GM21447 (cell line): ENCODE data around the gene ARHGAP45.
A peak's percentile ranks its signal among the peaks of the same experiment; 100 is the strongest.

Experiments used
- ATAC-seq: cut with Tn5 transposase; IDR thresholded peaks from one replicate; pipeline ENCODE4 v1.9.1; 2021; ENCODE audit not compliant: unreplicated experiment

Gene ARHGAP45

GRCh38 chr19:1102407-1103131, 35.6 kb downstream of the ARHGAP45 start:
- ATAC-seq: peak; percentile 24

DNA sequence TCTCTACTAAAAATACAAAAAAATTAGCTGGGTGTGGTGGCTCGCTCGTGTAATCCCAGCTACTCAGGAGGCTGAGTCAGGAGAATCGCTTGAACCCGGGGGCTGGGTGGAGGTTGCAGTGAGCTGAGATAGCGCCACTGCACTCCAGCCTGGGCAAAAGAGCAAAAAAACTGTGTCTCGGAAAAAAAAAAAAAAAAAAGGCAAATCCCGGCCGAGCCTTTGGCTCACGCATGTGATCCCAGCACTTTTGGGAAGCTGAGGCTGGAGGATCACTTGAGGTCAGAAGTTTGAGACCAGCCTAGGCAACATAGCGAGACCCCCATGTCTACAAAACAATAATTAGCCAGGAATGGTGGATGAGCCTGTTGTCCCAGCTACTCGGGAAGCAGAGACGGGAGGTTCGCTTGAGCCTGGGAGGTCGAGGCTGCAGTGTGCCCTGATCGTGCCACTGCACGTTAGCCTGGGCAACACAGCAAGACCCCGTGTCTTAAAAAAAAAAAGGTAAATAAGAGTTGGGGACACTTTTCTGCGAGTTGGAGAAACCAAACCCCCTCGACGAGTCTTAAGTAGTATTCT, 36.3 kb downstream of the ARHGAP45 start:
- ATAC-seq: no peak

DNA sequence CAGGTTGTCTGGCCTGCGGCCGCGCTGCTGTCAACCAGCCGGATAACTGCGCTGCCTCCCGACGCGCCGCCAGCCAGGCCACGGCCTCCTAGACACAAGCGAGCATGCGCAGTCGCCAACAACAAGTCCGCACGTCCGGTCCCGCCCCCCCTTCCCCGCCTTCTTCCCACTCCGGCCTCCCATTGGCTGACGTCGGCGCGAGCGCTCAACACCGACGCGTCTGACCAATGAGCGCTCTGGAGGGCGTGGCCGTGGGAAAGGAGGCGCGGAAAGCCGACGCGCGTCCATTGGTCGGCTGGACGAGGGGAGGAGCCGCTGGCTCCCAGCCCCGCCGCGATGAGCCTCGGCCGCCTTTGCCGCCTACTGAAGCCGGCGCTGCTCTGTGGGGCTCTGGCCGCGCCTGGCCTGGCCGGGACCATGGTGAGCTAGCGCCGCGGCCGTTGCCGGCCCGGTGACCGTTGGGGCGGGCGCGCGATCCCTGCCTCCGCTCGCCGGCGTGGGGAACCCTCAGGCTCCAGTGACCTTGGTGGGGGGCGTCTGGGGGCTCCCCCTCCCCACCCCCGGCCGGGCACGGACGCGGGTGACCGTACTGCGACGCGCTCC, 36.8 kb downstream of the ARHGAP45 start, which contains the start of gene GPX4:
TSS of gene GPX4 (plus strand) at position 287 of the 603 bp plus-strand sequence. CDS start at position 337, 50 bp downstream.
- peak; percentile 52 for ATAC-seq

- ATAC-seq: no peak
Observed at GRCh38 chr19:1104311-1105007, 37.5 kb downstream of the ARHGAP45 start.

GRCh38 chr19:1105008-1105872, 38.3 kb downstream of the ARHGAP45 start:
- no peak for ATAC-seq

DNA sequence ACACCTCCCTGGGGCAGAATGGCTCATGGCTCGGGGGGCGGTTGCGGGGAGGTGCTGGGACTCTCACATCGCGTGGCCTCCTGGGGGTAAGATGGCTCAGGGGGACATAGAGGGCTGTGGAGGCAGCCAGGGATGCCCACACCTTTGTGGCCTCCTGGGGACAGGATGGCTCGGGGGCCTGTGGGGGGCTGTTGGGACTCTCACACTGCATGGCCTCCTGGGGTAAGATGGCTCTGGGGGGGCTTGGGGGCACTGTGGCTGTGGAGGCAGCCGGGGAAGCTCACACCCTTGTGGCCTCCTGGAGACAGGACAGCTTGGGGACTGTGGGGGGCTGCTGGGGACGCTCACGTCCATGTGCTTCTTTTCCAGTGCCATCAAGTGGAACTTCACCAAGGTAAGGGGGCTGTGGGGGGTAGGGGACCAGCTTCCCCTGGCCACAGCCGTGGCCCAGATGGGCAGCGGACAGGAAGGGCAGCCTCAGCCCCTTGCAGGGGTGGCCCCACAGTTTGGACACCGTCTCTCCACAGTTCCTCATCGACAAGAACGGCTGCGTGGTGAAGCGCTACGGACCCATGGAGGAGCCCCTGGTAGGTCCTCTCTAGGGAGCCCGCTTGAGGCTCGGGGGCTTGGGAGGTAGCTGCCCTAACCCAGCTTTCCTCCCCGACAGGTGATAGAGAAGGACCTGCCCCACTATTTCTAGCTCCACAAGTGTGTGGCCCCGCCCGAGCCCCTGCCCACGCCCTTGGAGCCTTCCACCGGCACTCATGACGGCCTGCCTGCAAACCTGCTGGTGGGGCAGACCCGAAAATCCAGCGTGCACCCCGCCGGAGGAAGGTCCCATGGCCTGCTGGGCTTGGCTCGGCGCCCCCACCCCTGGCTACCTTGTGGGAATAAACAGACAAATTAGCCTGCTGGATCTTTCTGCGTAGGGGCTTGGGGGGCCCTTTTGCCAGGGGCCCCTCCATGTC, 39.2 kb downstream of the ARHGAP45 start:
- no peak for ATAC-seq

- no peak for ATAC-seq
Observed at GRCh38 chr19:1106841-1107660, 40.1 kb downstream of the ARHGAP45 start.

DNA sequence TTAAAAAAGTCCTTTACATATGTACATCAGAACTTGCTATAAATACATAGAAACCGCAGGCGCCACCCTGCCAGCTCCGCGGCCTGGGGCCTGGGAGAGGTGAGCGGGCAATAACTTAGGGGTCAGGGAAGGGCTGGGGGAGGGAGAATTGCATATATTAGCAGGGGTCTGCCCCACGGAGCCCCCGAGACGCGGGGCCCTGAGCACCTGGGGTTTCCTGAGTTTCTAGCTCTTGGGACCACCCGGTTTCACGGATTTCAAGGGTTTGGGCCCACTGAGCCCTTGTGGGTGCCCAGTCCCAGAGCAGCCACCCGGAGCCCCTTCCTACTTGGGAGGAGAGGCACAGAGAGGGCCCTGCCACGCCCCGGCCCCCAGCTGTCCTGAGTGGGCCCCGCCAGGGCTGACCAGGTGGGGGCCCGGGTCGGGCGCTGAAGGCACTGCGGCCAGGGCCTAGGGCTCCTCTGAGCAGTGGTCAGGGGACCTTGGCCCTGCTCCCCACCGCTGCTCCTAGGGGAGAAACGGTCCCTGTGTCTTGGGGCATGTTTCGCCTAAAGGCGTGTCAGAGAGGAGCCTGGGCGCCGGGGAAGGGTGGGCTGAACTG, 40.8 kb downstream of the ARHGAP45 start:
- no peak for ATAC-seq

GRCh38 chr19:1108291-1109031, 41.5 kb downstream of the ARHGAP45 start:
- ATAC-seq: no peak

DNA sequence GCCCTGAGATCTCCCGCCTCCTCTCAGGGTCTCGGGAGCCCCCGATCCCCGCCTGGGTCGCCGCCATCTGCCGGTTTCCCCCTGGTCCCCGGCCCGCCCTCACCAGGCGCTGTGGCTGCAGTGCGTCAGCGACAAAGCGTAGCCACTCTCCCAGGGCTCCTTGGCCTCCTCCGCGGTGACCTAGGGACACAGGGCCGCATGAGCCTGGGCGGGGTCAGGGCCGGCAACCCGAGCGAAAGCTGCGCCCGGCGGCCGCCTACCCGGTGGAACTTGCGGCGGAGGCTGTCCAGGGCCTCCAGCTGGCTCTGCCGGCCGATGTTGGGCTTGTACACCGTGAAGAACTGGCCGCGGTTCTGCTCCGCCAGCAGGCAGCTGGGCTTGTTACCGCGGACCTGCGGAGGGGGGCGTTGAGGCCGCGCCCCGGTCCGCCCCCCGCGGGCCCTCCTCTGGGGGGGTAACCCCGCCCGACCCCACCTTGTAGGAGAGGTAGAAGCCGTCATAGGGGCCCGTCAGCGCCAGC, 42.1 kb downstream of the ARHGAP45 start:
- no peak for ATAC-seq

DNA sequence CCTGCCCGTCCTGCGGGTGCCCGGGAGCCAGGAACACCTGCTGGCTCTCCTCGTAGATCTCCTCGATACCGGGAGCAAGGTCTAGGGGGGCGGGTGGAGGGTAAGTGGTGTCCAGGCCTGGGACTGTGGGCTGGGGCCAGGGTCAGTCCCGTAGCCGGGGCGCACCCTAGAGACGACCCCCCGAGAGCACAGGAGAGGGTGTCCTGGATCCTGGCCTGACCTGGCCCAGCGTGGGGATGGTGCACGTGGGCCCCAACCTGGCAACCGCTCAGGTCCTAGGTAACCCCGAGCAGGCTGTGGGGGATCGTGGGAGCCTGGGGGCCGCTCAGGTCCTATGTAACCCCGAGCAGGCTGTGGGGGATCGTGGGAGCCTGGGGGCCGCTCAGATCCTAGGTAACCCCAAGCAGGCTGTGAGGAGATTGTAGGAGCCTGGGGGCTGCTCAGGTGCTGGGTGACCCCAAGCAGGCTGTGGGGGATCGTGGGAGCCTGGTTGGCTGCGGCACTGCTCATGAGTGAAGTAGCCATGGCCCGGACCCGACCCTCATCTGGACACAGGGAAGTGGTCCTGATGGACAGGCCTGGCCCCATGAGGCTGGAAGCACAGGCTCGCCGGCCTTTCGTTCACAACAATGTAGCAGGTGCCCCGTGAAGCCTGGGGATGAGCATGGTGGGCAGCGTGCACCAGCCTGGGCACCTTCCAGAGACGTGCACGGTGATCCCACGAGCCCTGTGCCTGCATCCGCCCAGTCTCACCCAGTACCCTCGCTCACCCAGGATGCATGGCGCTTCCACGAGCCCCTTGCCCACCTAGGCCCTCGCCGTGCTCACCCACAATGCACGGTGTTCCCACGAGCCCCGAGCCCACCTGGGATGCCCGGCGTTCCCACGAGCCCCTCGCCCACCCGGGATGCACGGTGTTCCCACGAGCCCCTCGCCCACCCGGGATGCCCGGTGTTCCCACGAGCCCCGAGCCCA, 43.0 kb downstream of the ARHGAP45 start:
- no peak for ATAC-seq

DNA sequence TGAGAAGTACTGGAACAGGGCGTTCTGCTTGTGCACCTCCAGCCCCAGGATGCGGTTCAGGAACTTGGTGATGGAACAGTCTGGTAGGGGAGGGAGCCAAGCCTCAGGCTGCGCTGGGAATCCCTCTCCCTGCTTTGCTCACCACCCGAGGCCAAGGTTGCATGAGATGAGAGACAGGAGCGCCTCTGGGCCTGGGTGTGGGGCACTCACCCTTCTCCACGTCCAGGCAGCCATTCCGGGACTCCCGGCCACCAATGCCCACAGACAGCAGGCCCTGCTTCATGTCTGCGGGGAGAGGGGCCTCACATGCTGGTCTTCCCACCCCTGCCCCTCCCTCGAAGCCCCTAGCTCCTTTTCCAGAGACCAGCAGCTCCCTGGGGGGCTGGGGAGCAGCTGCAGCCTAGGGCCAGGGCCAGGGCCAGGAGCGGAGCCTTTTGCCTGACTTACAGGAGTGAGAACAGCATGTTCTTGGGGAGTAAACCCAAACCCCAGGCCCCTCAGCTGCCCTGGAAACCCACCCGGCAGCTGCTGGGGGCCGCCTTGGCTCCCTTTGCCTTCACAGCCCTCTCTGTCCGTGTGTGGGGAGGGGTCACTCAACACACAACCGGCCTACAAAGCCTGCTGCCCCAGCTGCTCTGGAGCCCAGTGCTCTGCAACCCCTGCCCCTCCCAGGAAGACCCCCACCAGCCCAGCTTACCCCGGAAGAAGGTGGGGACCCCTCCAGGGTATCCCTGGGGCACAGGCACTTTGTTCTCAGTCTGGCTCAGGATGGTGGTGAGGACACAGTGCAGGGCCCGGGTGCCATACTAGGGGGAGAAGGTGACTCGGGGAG, 44.1 kb downstream of the ARHGAP45 start:
- ATAC-seq: no peak

DNA sequence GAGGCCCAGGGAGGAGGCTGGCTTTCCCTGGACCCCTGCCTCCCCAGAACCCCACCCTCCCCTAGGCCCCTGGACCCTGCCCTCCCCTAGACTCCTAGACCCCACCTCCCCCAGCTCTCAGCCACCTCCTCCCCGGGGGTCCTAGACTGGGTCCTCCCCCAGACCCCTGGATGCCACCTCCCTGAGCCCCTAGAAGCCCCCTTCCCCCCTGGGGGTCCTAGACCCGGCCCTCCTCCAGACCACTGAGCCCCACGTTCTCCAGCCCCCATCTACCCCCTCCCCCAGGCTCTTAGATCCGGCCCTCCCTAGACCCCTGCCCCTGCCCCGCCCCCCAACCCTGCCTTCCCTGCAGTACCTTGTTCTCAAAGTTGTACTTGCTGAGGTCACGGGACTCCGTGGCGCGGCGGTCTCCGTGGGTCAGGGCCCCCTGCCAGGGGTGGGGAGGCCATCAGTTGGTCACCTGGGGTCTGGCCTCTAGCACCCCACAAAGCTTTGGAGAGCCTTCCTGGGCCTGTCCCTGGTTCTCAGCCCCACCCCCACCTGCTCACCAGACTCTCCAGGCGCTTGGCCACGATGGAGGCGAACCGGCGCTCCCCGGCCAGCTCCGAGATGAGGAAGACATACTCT, 44.8 kb downstream of the ARHGAP45 start:
- no peak for ATAC-seq

GRCh38 chr19:1112268-1113029, 45.5 kb downstream of the ARHGAP45 start:
- ATAC-seq: no peak
